ENCODE measurements around the gene EPX. TPM values are rescaled to one million over a fixed set of nuclear protein-coding genes. Genes with fewer than 3 reads are reported as not detected.

EPX gene
- total RNA-seq, 1 donor from 2014 or later, result not detected

GRCh38 chr17:58215685-58216084, 23.2 kb downstream of the EPX start:
- intact Hi-C loops (cut with DNase I), result no loop called here
- ATAC-seq, result no peak
- no peak for DNase-seq (ENCODE audit: missing footprints)

- ATAC-seq (no peak), DNase-seq (ENCODE audit: missing footprints) (no peak)
- intact Hi-C loops (cut with DNase I), result no loop called here
These were observed 25.2 kb downstream of the EPX start for GRCh38 chr17:58217766-58218165.

GRCh38 chr17:58219007-58219788, 26.7 kb downstream of the EPX start, which contains the start of gene MKS1:
MKS1 (minus strand) TSS chr17:58219255; CDS start chr17:58219230, 25 bp downstream.
- ATAC-seq (peak; percentile 99), DNase-seq (ENCODE audit: missing footprints) (peak; percentile 97)
- intact Hi-C loops (cut with DNase I), result no loop called here

GRCh38 chr17:58219789-58220183, 27.3 kb downstream of the EPX start:
- intact Hi-C loops (cut with DNase I), result no loop called here
- DNase-seq (ENCODE audit: missing footprints), result no peak
- no peak for ATAC-seq

- DNase-seq (ENCODE audit: missing footprints) (no peak), ATAC-seq (no peak)
- intact Hi-C loops (cut with DNase I), result no loop called here
These were observed 31.8 kb downstream of the EPX start for GRCh38 chr17:58224315-58224714.

- ATAC-seq (no peak), DNase-seq (ENCODE audit: missing footprints) (no peak)
- intact Hi-C loops (cut with DNase I), result no loop called here
These were observed 35.2 kb downstream of the EPX start for GRCh38 chr17:58227733-58228132.

- intact Hi-C loops (cut with DNase I), result no loop called here
- ATAC-seq, result no peak
- DNase-seq (ENCODE audit: missing footprints), result no peak
These were observed 36.2 kb downstream of the EPX start for GRCh38 chr17:58228679-58229078.

GRCh38 chr17:58229384-58229783, 36.9 kb downstream of the EPX start:
- intact Hi-C loops (cut with DNase I), result no loop called here
- ATAC-seq (no peak), DNase-seq (ENCODE audit: missing footprints) (no peak)

- no peak for ATAC-seq
- no peak for DNase-seq (ENCODE audit: missing footprints)
- intact Hi-C loops (cut with DNase I), result no loop called here
These were observed 37.4 kb downstream of the EPX start for GRCh38 chr17:58229881-58230280.

GRCh38 chr17:58231641-58232040, 39.1 kb downstream of the EPX start:
- intact Hi-C loops (cut with DNase I), result no loop called here
- ATAC-seq (no peak), DNase-seq (ENCODE audit: missing footprints) (no peak)

- DNase-seq (ENCODE audit: missing footprints) (no peak), ATAC-seq (peak; percentile 54)
- intact Hi-C loops (cut with DNase I), result no loop called here
These were observed 40.2 kb downstream of the EPX start for GRCh38 chr17:58232707-58233156.

- intact Hi-C loops (cut with DNase I), result no loop called here
- ATAC-seq (no peak), DNase-seq (ENCODE audit: missing footprints) (no peak)
These were observed 41.0 kb downstream of the EPX start for GRCh38 chr17:58233543-58233942.

GRCh38 chr17:58234512-58234911, 42.0 kb downstream of the EPX start:
- ATAC-seq (no peak), DNase-seq (ENCODE audit: missing footprints) (no peak)
- intact Hi-C loops (cut with DNase I), result no loop called here

- DNase-seq (ENCODE audit: missing footprints) (no peak), ATAC-seq (no peak)
- intact Hi-C loops (cut with DNase I), result no loop called here
These were observed 43.3 kb downstream of the EPX start for GRCh38 chr17:58235821-58236220.

GRCh38 chr17:58236394-58236793, 43.9 kb downstream of the EPX start:
- intact Hi-C loops (cut with DNase I), result no loop called here
- DNase-seq (ENCODE audit: missing footprints) (no peak), ATAC-seq (no peak)

GRCh38 chr17:58238147-58238634, 45.7 kb downstream of the EPX start, which contains the start of gene LPO:
LPO (plus strand) TSS chr17:58238584; CDS start chr17:58242980, 4,396 bp downstream.
- intact Hi-C loops (cut with DNase I), result no loop called here
- no peak for DNase-seq (ENCODE audit: missing footprints)
- no peak for ATAC-seq

GRCh38 chr17:58239987-58240386, 47.5 kb downstream of the EPX start:
- no peak for ATAC-seq
- no peak for DNase-seq (ENCODE audit: missing footprints)
- intact Hi-C loops (cut with DNase I), result no loop called here

- intact Hi-C loops (cut with DNase I), result no loop called here
- no peak for DNase-seq (ENCODE audit: missing footprints)
- ATAC-seq, result no peak
These were observed 49.8 kb downstream of the EPX start for GRCh38 chr17:58242171-58242784.

- ATAC-seq (no peak), DNase-seq (ENCODE audit: missing footprints) (no peak)
- intact Hi-C loops (cut with DNase I), result no loop called here
These were observed 52.4 kb downstream of the EPX start for GRCh38 chr17:58244963-58245362.

GRCh38 chr17:58245428-58246103, 53.0 kb downstream of the EPX start:
- no peak for DNase-seq (ENCODE audit: missing footprints)
- intact Hi-C loops (cut with DNase I), result no loop called here
- ATAC-seq, result no peak
